ENCODE measurements around the gene TENT5A.

TENT5A gene

GRCh38 chr6:81785377-81785776 lies 32.9 kb upstream of the TENT5A start:
- no peak for TF ChIP-seq CTCF (conservative IDR thresholded peaks at IDR 0.05)
- H3K27ac ChIP-seq, result peak overlapping the region; percentile 40

- no peak overlapping the region for H3K27ac ChIP-seq
- no peak for TF ChIP-seq CTCF (conservative IDR thresholded peaks at IDR 0.05)
Observed at GRCh38 chr6:81783893-81784292, 31.4 kb upstream of the TENT5A start.

DNA sequence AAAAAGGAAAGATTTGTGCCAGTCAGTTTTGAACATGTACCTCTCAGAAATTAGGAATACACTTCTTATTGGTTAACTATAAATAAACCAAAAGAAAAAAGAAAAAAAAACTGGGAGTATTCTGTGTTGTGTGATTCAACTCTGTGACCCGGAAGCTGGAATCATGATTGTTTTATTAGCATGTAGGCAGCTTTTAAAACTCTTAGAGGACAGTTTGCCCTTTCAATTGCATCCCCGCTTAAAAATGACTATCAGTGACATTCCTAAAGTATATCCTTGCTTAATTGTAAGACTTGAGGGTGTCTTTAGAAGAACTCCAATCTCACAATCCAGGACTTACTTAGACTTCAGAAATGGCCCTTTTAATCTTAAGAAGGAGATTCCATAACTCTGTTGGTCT lies 29.1 kb upstream of the TENT5A start:
- H3K27ac ChIP-seq, result no peak overlapping the region
- TF ChIP-seq CTCF (conservative IDR thresholded peaks at IDR 0.05), result no peak

DNA sequence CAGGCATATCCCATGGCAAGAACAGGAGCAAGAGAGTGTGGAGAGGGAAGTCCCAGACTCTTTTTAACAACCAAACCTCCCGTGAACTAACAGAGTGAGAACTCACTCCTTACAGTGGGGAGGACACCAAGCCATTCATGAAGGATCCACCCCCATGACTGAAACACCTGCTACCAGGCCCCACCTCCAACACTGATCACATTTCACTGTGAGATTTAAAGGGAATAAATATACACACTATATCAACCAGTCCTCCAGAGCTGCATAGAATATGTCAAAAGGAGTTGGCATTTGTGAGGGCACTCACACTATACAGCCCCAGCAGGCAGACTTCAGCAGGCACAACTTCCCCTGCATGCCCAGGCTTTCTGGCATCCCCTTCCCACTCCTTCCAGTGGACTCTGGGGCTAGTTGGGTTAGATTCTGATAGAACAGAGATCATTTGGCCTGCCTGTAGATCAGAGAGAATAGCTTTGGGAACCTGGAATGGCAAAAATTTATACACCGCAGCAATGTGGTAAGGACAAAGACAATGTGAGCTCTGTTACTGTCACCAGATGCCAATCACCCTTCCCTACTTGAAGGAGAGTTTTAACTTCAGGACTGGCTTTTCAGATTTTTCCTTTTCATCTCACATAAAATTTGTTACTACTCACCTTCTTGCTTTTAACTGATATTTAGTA lies 25.2 kb upstream of the TENT5A start:
- no peak for TF ChIP-seq CTCF (conservative IDR thresholded peaks at IDR 0.05)
- no peak overlapping the region for H3K27ac ChIP-seq

DNA sequence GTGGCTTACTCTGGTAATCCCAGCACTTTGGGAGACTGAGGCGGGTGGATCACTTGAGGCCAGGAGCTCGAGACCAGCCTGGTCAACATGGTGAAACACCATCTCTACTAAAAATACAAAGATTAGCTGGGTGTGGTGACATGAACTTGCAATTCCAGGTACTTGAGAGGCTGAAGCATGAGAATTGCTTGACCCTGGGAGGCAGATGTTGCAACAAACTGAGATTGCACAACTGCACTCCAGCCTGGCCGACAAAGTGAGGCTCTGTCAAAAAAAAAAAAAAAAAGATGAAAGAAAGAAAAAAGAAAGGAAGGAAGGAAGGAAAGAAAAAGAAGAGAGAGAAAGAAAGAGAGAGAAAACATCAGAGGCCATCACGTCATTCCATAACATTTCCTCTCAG lies 23.7 kb upstream of the TENT5A start:
- H3K27ac ChIP-seq, result peak overlapping the region; percentile 77; the same call in 1 of the 2 replicates

DNA sequence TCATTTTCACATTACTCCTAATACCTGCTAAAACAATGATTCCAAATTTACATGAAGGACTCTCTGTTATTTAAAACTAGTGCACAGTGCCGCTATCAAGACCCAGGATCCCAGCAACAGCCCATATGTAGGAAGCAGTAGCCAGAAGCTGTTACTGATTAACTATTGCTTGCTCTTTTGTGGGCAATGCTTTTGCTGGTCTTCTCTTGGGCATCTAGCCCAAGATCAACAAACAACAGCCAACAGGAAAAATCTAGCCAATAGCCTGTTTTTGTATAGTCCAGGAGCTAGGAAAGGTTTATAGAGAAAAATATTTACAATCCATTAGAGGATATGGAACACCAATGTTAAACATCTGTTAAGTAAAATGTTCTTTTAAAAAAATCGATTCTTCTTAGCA lies 22.1 kb upstream of the TENT5A start:
- no peak for TF ChIP-seq CTCF (conservative IDR thresholded peaks at IDR 0.05)
- peak overlapping the region; percentile 77 for H3K27ac ChIP-seq

- H3K27ac ChIP-seq, result peak overlapping the region; percentile 77
- no peak for TF ChIP-seq CTCF (conservative IDR thresholded peaks at IDR 0.05)
Observed at GRCh38 chr6:81773887-81774286, 21.4 kb upstream of the TENT5A start.

- peak overlapping the region; percentile 77 for H3K27ac ChIP-seq
- no peak for TF ChIP-seq CTCF (conservative IDR thresholded peaks at IDR 0.05)
Observed at GRCh38 chr6:81772741-81773140, 20.3 kb upstream of the TENT5A start.

All from VCaP (cell line).